Measurements from ENCODE around the gene SLC19A1. TPM values are rescaled to one million over a fixed set of nuclear protein-coding genes. Genes with fewer than 3 reads are reported as not detected.
"Not testable (repeated sequence)": the region's sequence is repeated elsewhere in the genome, so short reads cannot be mapped to it uniquely, and the experiment has no call there.

SLC19A1 gene
- total RNA-seq, 1 donor from 2014 or later = 19.3 TPM

GRCh38 chr21:45534636-45535331 lies 7.5 kb downstream of the SLC19A1 start:
- no peak overlapping the region for H3K4me3 ChIP-seq (ENCODE audit: low read depth, low read length)
- no peak for TF ChIP-seq CTCF (conservative IDR thresholded peaks at IDR 0.05; ENCODE audit: low read depth, low read length)
- DNase-seq (ENCODE audit: low read depth) = no peak

- no peak for DNase-seq (ENCODE audit: low read depth)
- TF ChIP-seq CTCF (conservative IDR thresholded peaks at IDR 0.05; ENCODE audit: low read depth, low read length) = no peak
- H3K4me3 ChIP-seq (ENCODE audit: low read depth, low read length) = no peak overlapping the region
These were observed 8.2 kb downstream of the SLC19A1 start for GRCh38 chr21:45533846-45534635.

GRCh38 chr21:45533361-45533845 lies 8.8 kb downstream of the SLC19A1 start:
- TF ChIP-seq CTCF (conservative IDR thresholded peaks at IDR 0.05; ENCODE audit: low read depth, low read length) = no peak
- H3K4me3 ChIP-seq (ENCODE audit: low read depth, low read length) = no peak overlapping the region
- no peak for DNase-seq (ENCODE audit: low read depth)

GRCh38 chr21:45532826-45533360 lies 9.3 kb downstream of the SLC19A1 start:
- DNase-seq (ENCODE audit: low read depth) = no peak
- no peak for TF ChIP-seq CTCF (conservative IDR thresholded peaks at IDR 0.05; ENCODE audit: low read depth, low read length)
- no peak overlapping the region for H3K4me3 ChIP-seq (ENCODE audit: low read depth, low read length)

GRCh38 chr21:45531393-45532215 lies 10.6 kb downstream of the SLC19A1 start:
- no peak for TF ChIP-seq CTCF (conservative IDR thresholded peaks at IDR 0.05; ENCODE audit: low read depth, low read length)
- no peak overlapping the region for H3K4me3 ChIP-seq (ENCODE audit: low read depth, low read length)
- DNase-seq (ENCODE audit: low read depth) = no peak

- H3K4me3 ChIP-seq (ENCODE audit: low read depth, low read length); DNase-seq (ENCODE audit: low read depth): not testable (repeated sequence)
These were observed 11.2 kb downstream of the SLC19A1 start for GRCh38 chr21:45531114-45531392.
